Mucosa of rectum (tissue), 2 donors: ENCODE measurements around the gene ZNF771.

ENCODE experiments used
- H3K27ac ChIP-seq, 2 donors: one replicate each; pipeline ENCODE4 v1.7.0; 2013; ENCODE audit warnings: inconsistent platforms in 2 of 2, low read depth in 2 of 2, low read length in 2 of 2
- H3K27me3 ChIP-seq, 2 donors: one replicate each; pipeline ENCODE4 v1.7.0; 2013; ENCODE audit warnings: low read length in 2 of 2; ENCODE audit not compliant: control insufficient read depth in 2 of 2, insufficient read depth in 2 of 2
- H3K36me3 ChIP-seq, 2 donors: one replicate each; pipeline ENCODE4 v1.7.0; 2013; ENCODE audit warnings: low read length in 2 of 2; ENCODE audit not compliant: control insufficient read depth in 2 of 2, insufficient read depth in 2 of 2
- H3K4me1 ChIP-seq, 2 donors: one replicate each; pipeline ENCODE4 v1.7.0; 2013; ENCODE audit warnings: low read length in 2 of 2, mild to moderate bottlenecking in 1 of 2; ENCODE audit not compliant: control insufficient read depth in 2 of 2, insufficient read depth in 2 of 2
- H3K4me3 ChIP-seq, 2 donors: one replicate each; pipeline ENCODE4 v1.7.0; 2013; ENCODE audit warnings: low read length in 2 of 2
- H3K9ac ChIP-seq, 2 donors: one replicate each; pipeline ENCODE4 v1.7.0; 2013; ENCODE audit warnings: low read length in 2 of 2, low read depth in 1 of 2, mild to moderate bottlenecking in 1 of 2
- H3K9me3 ChIP-seq, 2 donors: one replicate each; pipeline ENCODE4 v1.7.0; 2013; ENCODE audit warnings: low read length in 2 of 2; ENCODE audit not compliant: control insufficient read depth in 2 of 2
- donor health status: healthy.
- donor health status: Normal muscosa, but diverticular disease.

ZNF771 gene

DNA sequence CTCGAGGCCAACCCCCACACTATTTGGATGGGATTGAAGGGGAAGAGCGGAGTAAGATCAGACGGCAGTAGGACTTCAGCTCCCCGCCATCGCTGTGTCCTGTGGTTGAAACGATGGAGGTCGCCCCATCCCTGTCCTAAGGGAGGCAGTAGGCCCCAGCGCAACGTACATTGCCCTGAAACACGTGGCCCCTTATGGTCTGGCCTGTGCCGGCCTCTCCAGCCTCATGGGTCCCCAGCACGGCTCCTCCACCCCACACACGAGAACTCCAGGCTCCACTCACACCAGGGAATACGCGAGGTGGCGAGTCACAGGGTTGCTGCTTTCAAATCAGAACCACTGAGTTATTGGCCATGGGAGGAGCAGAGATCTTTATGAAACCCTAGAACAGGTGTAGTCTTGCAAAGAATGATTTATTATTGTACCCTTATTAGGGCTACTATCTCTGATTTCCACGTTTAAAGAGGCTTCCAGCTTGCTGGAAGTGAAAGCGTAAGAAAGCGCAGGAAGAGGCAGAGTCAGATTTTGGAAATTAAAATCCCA is 23.1 kb downstream of the ZNF771 start:
- Histone ChIP-seq H3K9ac (peak overlapping the region; percentile 67 to 83), H3K4me1 (peaks cover 16 to 18% of the 10 kb centered on the region in 2 donors), H3K36me3 (peaks cover 2 to 13% of the 10 kb centered on the region in 2 donors), H3K4me3 (peak overlapping the region; percentile 74 to 90), H3K27ac (peak overlapping the region; percentile 71 to 74), H3K9me3 (no peaks in the 10 kb centered on the region), H3K27me3 (no peaks in the 10 kb centered on the region)

DNA sequence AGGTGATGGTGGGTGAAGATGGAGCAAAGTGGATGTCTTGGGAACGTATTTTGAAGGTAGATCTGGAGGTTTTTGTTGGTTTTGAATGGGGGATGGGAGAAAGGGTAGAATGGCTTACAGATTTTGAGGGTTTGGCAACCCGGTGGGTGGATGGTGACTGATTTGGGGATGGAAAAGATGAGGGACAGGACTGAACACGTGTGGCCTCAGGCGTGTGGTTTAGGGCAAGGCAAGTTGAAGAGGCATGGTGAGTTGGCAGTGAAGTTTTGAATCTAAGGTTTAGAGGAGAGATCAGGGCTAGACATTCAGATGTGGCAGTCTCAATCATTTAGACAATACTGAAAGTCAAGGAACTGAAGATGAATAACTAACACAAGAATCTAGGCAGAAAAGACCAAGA is 27.4 kb downstream of the ZNF771 start:
- Histone ChIP-seq H3K27me3 (no peaks in the 10 kb centered on the region), H3K27ac (no peak overlapping the region), H3K4me3 (no peak overlapping the region), H3K36me3 (no peaks in the 10 kb centered on the region), H3K9me3 (no peaks in the 10 kb centered on the region), H3K9ac (no peak overlapping the region), H3K4me1 (peaks cover 6 to 12% of the 10 kb centered on the region in 2 donors)

DNA sequence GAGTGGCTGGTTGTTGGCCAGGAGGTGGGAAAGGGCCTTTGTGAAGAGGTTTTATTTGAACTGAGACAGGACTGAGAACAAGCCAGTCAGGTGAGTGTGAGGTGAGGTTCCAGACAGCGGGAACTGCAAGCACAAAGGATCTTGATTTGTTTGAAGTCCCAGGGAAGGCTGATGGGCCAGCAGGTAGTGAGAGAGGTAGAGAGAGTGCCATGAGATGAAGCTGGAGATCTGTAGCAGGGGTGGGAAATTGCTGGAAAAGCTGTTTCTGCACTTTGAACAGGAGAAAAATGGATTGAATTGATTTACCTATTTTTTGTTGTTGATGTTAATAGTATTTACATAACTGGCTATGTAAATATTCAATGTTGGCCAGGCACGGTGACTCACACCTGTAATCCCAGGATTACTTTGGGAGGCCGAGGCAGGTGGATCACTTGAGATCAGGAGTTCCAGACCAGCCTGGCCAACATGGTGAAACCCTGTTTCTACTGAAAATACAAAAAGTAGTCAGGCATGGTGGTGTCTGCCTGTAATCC is 30.2 kb downstream of the ZNF771 start:
- Histone ChIP-seq H3K27ac (no peak overlapping the region), H3K27me3 (no peaks in the 10 kb centered on the region)

DNA sequence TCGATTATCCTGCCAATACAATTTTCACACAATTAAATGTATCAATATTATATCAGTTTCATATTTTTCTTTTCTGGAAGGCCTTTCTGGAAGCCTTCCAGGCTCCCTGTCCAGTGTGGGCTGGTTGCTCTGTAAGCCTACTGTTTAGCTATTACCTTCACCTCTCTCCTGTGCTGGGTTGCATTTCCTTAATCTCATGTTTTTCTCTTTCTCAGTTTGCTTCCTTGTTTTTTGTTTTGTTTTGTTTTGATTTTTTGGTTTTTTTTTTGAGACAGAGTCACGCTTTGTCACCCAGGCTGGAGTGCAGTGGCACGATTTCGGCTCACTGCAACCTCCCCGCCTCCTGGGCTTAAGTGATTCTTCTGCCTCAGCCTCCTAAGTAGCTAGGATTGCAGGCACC is 31.4 kb downstream of the ZNF771 start:
- H3K9me3 ChIP-seq, result no peaks in the 10 kb centered on the region
- peaks cover 4 to 8% of the 10 kb centered on the region in 2 donors for H3K36me3 ChIP-seq
- H3K4me1 ChIP-seq, result peaks cover 0 to 8% of the 10 kb centered on the region in 2 donors
- no peak overlapping the region for H3K27ac ChIP-seq
- H3K9ac ChIP-seq, result no peak overlapping the region
- no peaks in the 10 kb centered on the region for H3K27me3 ChIP-seq
- H3K4me3 ChIP-seq, result no peak overlapping the region

More for the DNA sequence above, 30.2 kb downstream of the ZNF771 start:
- peaks cover 0 to 8% of the 10 kb centered on the region in 2 donors for H3K4me1 ChIP-seq
- no peak overlapping the region for H3K9ac ChIP-seq
- no peaks in the 10 kb centered on the region for H3K36me3 ChIP-seq
- H3K4me3 ChIP-seq, result no peak overlapping the region
- H3K9me3 ChIP-seq, result no peaks in the 10 kb centered on the region

DNA sequence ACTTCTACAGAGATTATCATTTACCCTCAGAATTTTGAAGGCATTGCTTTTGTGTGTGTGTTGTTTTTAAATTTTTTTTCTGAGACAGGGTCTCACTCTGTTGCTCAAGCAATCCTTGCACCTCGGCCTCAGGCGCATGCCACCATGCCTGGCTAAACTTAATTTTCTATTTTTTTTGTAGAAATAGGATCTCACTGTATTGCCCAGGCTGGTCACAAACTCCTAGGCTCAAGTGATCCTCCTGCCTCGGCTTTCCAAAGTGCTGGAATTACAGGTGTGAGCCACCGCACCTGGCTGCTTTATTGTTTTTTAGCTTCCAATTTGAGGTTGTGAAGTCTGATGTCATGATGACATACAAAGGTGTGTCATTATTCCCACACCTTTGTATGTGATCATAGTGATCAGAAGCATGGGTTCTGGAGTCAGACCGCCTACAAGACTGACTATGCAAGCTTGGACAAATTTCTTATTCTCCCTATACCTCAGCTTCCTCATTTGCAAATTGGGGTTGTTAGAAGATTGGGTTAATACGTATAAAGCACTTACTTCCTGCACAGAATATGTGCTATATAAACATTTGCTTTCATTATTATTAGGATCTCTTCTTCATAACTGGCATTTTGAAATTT is 32.4 kb downstream of the ZNF771 start:
- no peak overlapping the region for H3K4me3 ChIP-seq
- H3K36me3 ChIP-seq, result peaks cover 7 to 12% of the 10 kb centered on the region in 2 donors
- no peaks in the 10 kb centered on the region for H3K27me3 ChIP-seq
- peaks cover 10 to 18% of the 10 kb centered on the region in 2 donors for H3K4me1 ChIP-seq
- no peaks in the 10 kb centered on the region for H3K9me3 ChIP-seq
- no peak overlapping the region for H3K9ac ChIP-seq
- no peak overlapping the region for H3K27ac ChIP-seq

DNA sequence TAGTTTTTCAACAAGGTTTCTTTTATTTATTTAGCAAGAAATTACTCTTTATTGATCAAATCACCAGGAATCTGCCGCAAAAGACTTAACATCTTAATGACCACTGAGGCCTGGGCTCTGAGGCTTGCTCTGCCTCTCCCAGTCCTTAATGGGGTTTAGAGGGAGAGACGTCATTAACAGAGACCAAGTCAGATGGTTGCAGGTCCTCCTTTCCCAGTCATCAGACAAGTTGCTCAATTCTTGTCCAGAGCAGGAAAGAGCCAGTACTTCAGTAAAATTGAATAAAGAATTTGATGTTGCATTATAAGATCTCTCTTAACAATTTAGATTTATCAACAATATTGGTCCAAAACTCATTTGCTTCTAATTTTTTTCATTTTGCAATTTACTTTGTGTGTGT is 36.2 kb downstream of the ZNF771 start:
- Histone ChIP-seq H3K4me3 (peak overlapping the region; percentile 88 to 92), H3K27me3 (no peaks in the 10 kb centered on the region), H3K27ac (no peak overlapping the region), H3K4me1 (peaks cover 30 to 31% of the 10 kb centered on the region in 2 donors), H3K9ac (no peak overlapping the region), H3K36me3 (peaks cover 7 to 12% of the 10 kb centered on the region in 2 donors), H3K9me3 (no peaks in the 10 kb centered on the region)

DNA sequence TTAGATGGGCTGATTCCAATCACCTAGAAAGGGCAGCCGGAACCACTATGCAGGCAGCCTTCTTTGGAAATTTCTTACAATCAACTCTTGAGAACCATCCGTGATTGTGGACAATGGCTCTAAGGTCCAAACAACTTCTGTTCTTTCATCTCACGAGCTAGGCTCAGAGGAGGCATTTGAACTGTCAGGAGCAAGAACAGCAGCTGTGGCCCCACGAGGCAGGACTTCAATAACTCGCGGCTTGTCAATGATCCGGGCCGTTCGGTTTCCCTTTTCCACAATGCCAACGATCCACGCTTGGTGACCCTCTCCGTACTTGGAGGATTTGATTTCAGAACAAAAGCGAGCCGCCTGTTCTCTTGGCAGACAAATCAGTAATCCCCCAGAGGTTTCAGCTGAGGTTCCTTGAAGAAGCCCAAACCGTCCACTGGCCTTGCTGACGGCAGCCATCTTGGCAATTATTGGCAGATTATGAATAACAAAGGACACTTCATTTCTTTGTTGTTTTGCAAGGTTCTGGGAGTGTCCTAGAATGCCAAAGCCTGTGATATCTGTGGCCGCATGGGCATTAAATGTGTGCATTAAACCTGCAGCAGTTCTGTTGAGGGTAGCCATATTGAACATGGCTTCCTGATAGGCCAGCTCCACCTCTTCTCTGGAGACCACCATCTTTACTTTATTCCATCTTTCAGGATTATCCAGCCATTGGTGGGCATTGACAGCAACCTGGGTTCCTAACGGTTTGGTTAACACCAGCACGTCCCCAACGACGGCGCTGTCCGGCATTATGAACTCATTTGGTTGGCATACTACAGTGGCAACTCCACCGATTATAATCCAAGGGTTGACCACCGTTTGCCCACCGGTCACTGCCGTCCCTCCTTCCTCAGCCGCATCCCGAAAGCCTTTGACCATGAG is 37.1 kb downstream of the ZNF771 start:
- Histone ChIP-seq H3K36me3 (peaks cover 7 to 12% of the 10 kb centered on the region in 2 donors), H3K27ac (peak overlapping the region; percentile 92 to 94), H3K9me3 (no peaks in the 10 kb centered on the region), H3K9ac (peak overlapping the region; percentile 94 to 95), H3K27me3 (no peaks in the 10 kb centered on the region), H3K4me1 (peaks cover 30 to 31% of the 10 kb centered on the region in 2 donors), H3K4me3 (peak overlapping the region; percentile 88 to 92)

DNA sequence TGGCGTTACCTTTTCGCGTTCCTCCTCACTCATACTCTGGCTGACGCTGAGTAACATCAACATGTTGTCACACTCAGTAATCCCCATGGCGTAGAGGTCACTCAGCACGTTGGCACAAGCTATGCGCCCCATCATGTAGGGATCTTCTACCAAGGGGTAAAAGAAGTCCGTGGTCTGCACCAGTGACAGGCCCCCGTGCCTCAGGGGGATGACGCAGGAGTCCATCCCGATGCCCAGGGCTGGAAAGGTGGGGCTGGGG is 37.7 kb downstream of the ZNF771 start:
- Histone ChIP-seq H3K9me3 (no peaks in the 10 kb centered on the region), H3K36me3 (peaks cover 7 to 12% of the 10 kb centered on the region in 2 donors), H3K27me3 (no peaks in the 10 kb centered on the region), H3K27ac (peak overlapping the region; percentile 92 to 94), H3K4me3 (peak overlapping the region; percentile 88 to 92), H3K4me1 (peaks cover 28 to 30% of the 10 kb centered on the region in 2 donors), H3K9ac (peak overlapping the region; percentile 94 to 95)

DNA sequence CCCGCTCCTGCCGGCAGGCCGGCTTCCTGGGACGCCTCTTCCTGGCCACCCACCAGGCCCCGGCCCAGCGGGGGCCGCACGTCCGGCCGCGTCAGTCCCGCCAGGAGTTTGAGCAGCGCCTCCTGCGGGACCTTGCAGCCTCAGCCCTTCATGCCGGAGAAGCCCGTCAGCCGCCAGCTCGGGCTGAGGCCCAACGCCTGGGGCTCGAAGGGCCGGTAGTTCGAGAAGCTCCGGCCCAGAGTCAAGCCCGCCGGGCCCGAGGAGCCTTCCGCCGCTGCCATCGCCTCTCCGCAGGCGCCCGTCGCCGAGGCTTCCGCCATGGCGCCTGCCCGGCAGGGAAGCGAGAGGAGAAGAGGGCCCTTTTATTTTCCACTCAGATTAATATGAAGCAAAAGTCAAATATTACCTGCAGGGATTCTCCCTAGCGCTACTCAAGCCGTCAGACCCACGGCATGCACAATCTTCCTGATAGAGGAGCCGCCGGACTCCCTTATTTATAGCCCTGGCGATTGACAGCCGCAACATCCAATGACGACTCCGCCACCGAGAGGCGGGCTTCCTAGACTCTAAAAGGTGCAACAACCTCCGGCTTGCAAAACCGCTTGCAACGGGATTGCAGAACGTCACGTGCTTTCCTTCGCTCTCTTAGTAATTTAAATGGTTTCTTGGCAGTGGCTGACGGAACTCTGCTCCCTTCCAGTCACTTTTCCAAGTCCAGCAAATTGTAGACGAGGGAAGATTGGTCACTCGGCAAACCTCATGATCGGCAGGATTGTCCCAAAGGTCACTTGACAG is 38.2 kb downstream of the ZNF771 start, which contains the start of gene SEPHS2:
SEPHS2 (minus strand) TSS at position 467 of the 795 bp plus-strand sequence; CDS start at position 320, 147 bp downstream.
- peak within 1 kb of the TSS; percentile 92 to 94 for H3K27ac ChIP-seq
- no peaks in the 10 kb centered on the region for H3K9me3 ChIP-seq
- H3K4me1 ChIP-seq, result peaks cover 28 to 30% of the 10 kb centered on the region in 2 donors
- H3K4me3 ChIP-seq, result peak within 1 kb of the TSS; percentile 88 to 92
- peak within 1 kb of the TSS; percentile 94 to 95 for H3K9ac ChIP-seq
- peaks cover 7 to 12% of the 10 kb centered on the region in 2 donors for H3K36me3 ChIP-seq
- H3K27me3 ChIP-seq, result no peaks in the 10 kb centered on the region
